Endothelial cell of umbilical vein (primary cell): ENCODE results near the gene ANKRD34A. TPM values are rescaled to one million over a fixed set of nuclear protein-coding genes. Genes with fewer than 3 reads are reported as not detected.

Experiments used
- BruUV-seq: library from RNA; stranded (reverse); fragments of 400-500 nt; replicated peaks from 2 replicates; lab custom pipeline; 2021; lab: Mats Ljungman, UMichigan
- CTCF ChIA-PET: fragments of 300-600, 350-600 bp; sonication (Branson Sonifier 250); formaldehyde crosslinking; loops from one replicate; lab custom pipeline; 2021; ENCODE audit warnings: antibody characterized with exemption, inconsistent platforms; lab: Charles Lee
- POLR2A ChIA-PET: fragments of 300-600, 350-600 bp; sonication (Branson Sonifier 250); formaldehyde crosslinking; loops from one replicate; lab custom pipeline; 2021; ENCODE audit warnings: antibody characterized with exemption, inconsistent platforms; lab: Charles Lee
- DNase-seq: peaks from one replicate; pipeline ENCODE4 v3.0.0-alpha.2; 2011; ENCODE audit warnings: low read depth, low spot score
- FAIRE-seq: peaks from 2 replicates; lab custom pipeline; 2011; peaks lifted over from hg19 to GRCh38; lab: Jason Lieb, UNC
- H2AFZ ChIP-seq: 2 replicates; pipeline ENCODE4 v1.6.0; 2012; ENCODE audit warnings: low read depth, low read length, control low read depth, inconsistent platforms
- H3K27ac ChIP-seq: 2 replicates; pipeline ENCODE4 v1.5.1; 2011; ENCODE audit warnings: low read depth, mild to moderate bottlenecking, control low read depth, low read length, moderate library complexity; ENCODE audit not compliant: insufficient read depth
- H3K27me3 ChIP-seq, 2 experiments: 2 replicates each; pipeline versions ENCODE4 v1.6.0 to v1.6.1; 2011; ENCODE audit warnings: low read length in 2 of 2, mixed read lengths in 1 of 2; ENCODE audit not compliant: control insufficient read depth in 2 of 2, insufficient read depth in 2 of 2
- H3K36me3 ChIP-seq, 2 experiments: 2 replicates in 1 of 2; 3 replicates in 1 of 2; pipeline ENCODE4 v1.5.1; 2011; ENCODE audit warnings: low read length in 2 of 2, mild to moderate bottlenecking in 1 of 2, moderate library complexity in 1 of 2; ENCODE audit not compliant: control insufficient read depth in 2 of 2, insufficient read depth in 2 of 2; ENCODE audit errors: extremely low read depth in 1 of 2
- H3K4me1 ChIP-seq: 3 replicates; pipeline ENCODE4 v1.5.1; 2011; ENCODE audit warnings: mild to moderate bottlenecking, low read length; ENCODE audit not compliant: control insufficient read depth, insufficient read depth; ENCODE audit errors: extremely low read depth
- H3K4me2 ChIP-seq: 2 replicates; pipeline ENCODE4 v1.6.1; 2011; ENCODE audit warnings: low read length, control low read depth, mixed read lengths; ENCODE audit not compliant: insufficient read depth
- H3K4me3 ChIP-seq, 3 experiments: fragments of 200-600 bp in 1 of 3; sonication (generic), shearing (Covaris generic) in 1 of 3; replicated peaks in 1 of 3; 2 replicates each; pipeline ENCODE4 v1.5.1; 2011 to 2016; ENCODE audit warnings: control low read depth in 3 of 3, low read length in 3 of 3, mild to moderate bottlenecking in 2 of 3, inconsistent platforms in 1 of 3, low read depth in 1 of 3, moderate library complexity in 1 of 3; ENCODE audit not compliant: insufficient read depth in 1 of 3
- H3K79me2 ChIP-seq: 2 replicates; pipeline ENCODE4 v1.6.0; 2012; ENCODE audit warnings: low read length, inconsistent platforms; ENCODE audit not compliant: control insufficient read depth, insufficient read depth
- H3K9ac ChIP-seq: replicated peaks from 2 replicates; pipeline ENCODE3; 2011; ENCODE audit warnings: low read length, control low read depth; ENCODE audit not compliant: insufficient read depth; ENCODE audit errors: extremely low read depth
- H3K9me1 ChIP-seq: replicated peaks from 3 replicates; pipeline ENCODE4 v1.6.0; 2011; ENCODE audit warnings: mild to moderate bottlenecking, low read length; ENCODE audit not compliant: control insufficient read depth, insufficient read depth; ENCODE audit errors: extremely low read depth
- H3K9me3 ChIP-seq: replicated peaks from 2 replicates; pipeline ENCODE4 v1.5.1; 2012; ENCODE audit warnings: low read length, inconsistent platforms; ENCODE audit not compliant: control insufficient read depth, insufficient read depth
- H4K20me1 ChIP-seq: replicated peaks from 2 replicates; pipeline ENCODE3; 2011; ENCODE audit warnings: mild to moderate bottlenecking, low read length; ENCODE audit not compliant: control insufficient read depth, insufficient read depth; ENCODE audit errors: extremely low read depth
- CTCF ChIP-seq, 2 donors: IDR thresholded peaks; 1 replicate in 1 of 2; 2 replicates in 1 of 2; pipeline ENCODE4 v1.5.1; 2011; ENCODE audit warnings: low read length in 2 of 2, mild to moderate bottlenecking in 2 of 2, moderate library complexity in 2 of 2, control low read depth in 1 of 2, inconsistent platforms in 1 of 2, low read depth in 1 of 2; ENCODE audit not compliant: insufficient read depth in 1 of 2; ENCODE audit errors: extremely low read depth in 1 of 2
- EZH2 ChIP-seq: IDR thresholded peaks from 2 replicates; pipeline ENCODE4 v1.6.1; 2012; ENCODE audit warnings: borderline replicate concordance, low read depth, mild to moderate bottlenecking, moderate library complexity, low read length, inconsistent platforms; ENCODE audit not compliant: severe bottlenecking
- FOS ChIP-seq: IDR thresholded peaks from 2 replicates; pipeline ENCODE4 v1.6.1; 2011; ENCODE audit warnings: mild to moderate bottlenecking, low read length, moderate library complexity, borderline replicate concordance; ENCODE audit not compliant: insufficient read depth
- GATA2 ChIP-seq: IDR thresholded peaks from 2 replicates; pipeline ENCODE4 v1.7.0; 2011; ENCODE audit warnings: low read depth, mild to moderate bottlenecking, moderate library complexity, mixed read lengths, low read length; ENCODE audit not compliant: insufficient read length, insufficient read depth
- JUN ChIP-seq: IDR thresholded peaks from 2 replicates; pipeline ENCODE4 v1.6.1; 2011; ENCODE audit warnings: borderline replicate concordance, low read depth; ENCODE audit not compliant: insufficient read length, insufficient read depth
- MAX ChIP-seq: IDR thresholded peaks from 2 replicates; pipeline ENCODE4 v1.6.1; 2011; ENCODE audit not compliant: insufficient read depth, insufficient read length
- MYC ChIP-seq: IDR thresholded peaks from one replicate; pipeline ENCODE4 v1.6.1; 2011; ENCODE audit warnings: mild to moderate bottlenecking, low read depth, low read length
- POLR2A ChIP-seq: IDR thresholded peaks from 2 replicates; pipeline ENCODE4 v1.6.1; 2012; ENCODE audit warnings: low read depth, mild to moderate bottlenecking, control low read depth, low read length
- POLR2AphosphoS5 ChIP-seq: IDR thresholded peaks from 2 replicates; pipeline ENCODE4 v1.6.1; 2012; ENCODE audit warnings: low read depth, mild to moderate bottlenecking, control low read depth, low read length, moderate library complexity; ENCODE audit not compliant: insufficient read depth
- dilution Hi-C: fragments of 300-500 bp; cut with MboI; formaldehyde crosslinking; loops from one replicate; pipeline ENCODE4 v1.15.0; 2019; ENCODE audit warnings: low sequenced_read_pairs; ENCODE audit not compliant: extremely low pct_ligation_motif_present
- intact Hi-C: fragments of 100-400 bp; cut with micrococcal nuclease; formaldehyde crosslinking; loops from one replicate; pipeline ENCODE4 v1.10.0; 2022
- polyA plus RNA-seq, 4 experiments: library from polyadenylated mRNA; depleted of rRNA in 3 of 4; stranded (reverse) in 3 of 4; unstranded in 1 of 4; fragments of >200 nt; gene quantifications; 2 replicates each; pipeline versions ENCODE4 v1.2.1 to v1.2.3, GENCODE V29; 2011 to 2012; ENCODE audit warnings: missing spikeins in 1 of 4
- total RNA-seq: library from RNA; stranded (reverse); gene quantifications from 2 replicates; pipeline ENCODE4 v1.2.3, GENCODE V29; 2021

ANKRD34A gene
- total and polyA plus RNA-seq, 2 donors (not counting 3 experiments of a cell fraction or from before 2014, with no cell fraction given) = 0.24 to 0.43 TPM

- dilution Hi-C loops (no loop called here), intact Hi-C loops (no loop called here)
- no peak overlapping the region for H3K27ac ChIP-seq
- POLR2A ChIA-PET = no interaction called here
- H3K4me3 ChIP-seq = no peak overlapping the region
- no peaks in the 10 kb centered on the region for H4K20me1 ChIP-seq
- H3K36me3 ChIP-seq = no peaks in the 10 kb centered on the region
- H2AFZ ChIP-seq = no peak overlapping the region
- no peak overlapping the region for H3K4me2 ChIP-seq
- no peak overlapping the region for H3K9ac ChIP-seq
- DNase-seq = no peak
- no peaks in the 10 kb centered on the region for H3K27me3 ChIP-seq
- CTCF ChIA-PET = interaction anchor here (20.0 kb wide), 1 partner anchor 32 kb away, joined by 496 read pairs; no protein-coding TSS in a partner anchor
- no peak for FAIRE-seq
- no peaks in the 10 kb centered on the region for H3K9me1 ChIP-seq
- no peak for TF ChIP-seq MAX
- TF ChIP-seq GATA2 = no peak
- no peak for TF ChIP-seq MYC
- TF ChIP-seq EZH2 = no peak
- TF ChIP-seq CTCF (IDR thresholded peaks at IDR 0.05; ENCODE audit: extremely low read depth in 1 of 2, insufficient read depth in 1 of 2, low read depth in 1 of 2, low read length in 2 of 2) = no peak
- TF ChIP-seq JUN = no peak
- TF ChIP-seq POLR2A = no peak
- TF ChIP-seq POLR2AphosphoS5 = no peak
- no peak for TF ChIP-seq FOS
- H3K9me3 ChIP-seq = no peaks in the 10 kb centered on the region
- no TSS peak for BruUV-seq
- peaks cover 21% of the 10 kb centered on the region for H3K4me1 ChIP-seq
- H3K79me2 ChIP-seq = no peaks in the 10 kb centered on the region
Observed at GRCh38 chr1:145974721-145975120, 10.3 kb upstream of the ANKRD34A start.
